H9 (cell line): ENCODE measurements around the gene VIT. TPM values are rescaled to one million over a fixed set of nuclear protein-coding genes. Genes with fewer than 3 reads are reported as not detected.

ENCODE experiments used
- DNase-seq: peaks from one replicate; pipeline ENCODE4 v3.0.0-alpha.2; 2017
- H2AFZ ChIP-seq: one replicate; pipeline ENCODE4 v1.6.1; 2013; ENCODE audit warnings: mild to moderate bottlenecking, low read length, control low read depth, moderate library complexity
- H2AK5ac ChIP-seq: 2 replicates; pipeline ENCODE4 v1.6.1; 2013; ENCODE audit warnings: low read length, control low read depth, mixed read lengths; ENCODE audit not compliant: insufficient read length
- H2BK120ac ChIP-seq: one replicate; pipeline ENCODE4 v1.6.1; 2013; ENCODE audit warnings: low read depth, mild to moderate bottlenecking, low read length, control low read depth, inconsistent platforms; ENCODE audit not compliant: poor library complexity, severe bottlenecking
- H2BK12ac ChIP-seq: 2 replicates; pipeline ENCODE4 v1.6.1; 2013; ENCODE audit warnings: low read length, control low read depth, mixed read lengths, low read depth; ENCODE audit not compliant: insufficient read length
- H2BK15ac ChIP-seq: 2 replicates; pipeline ENCODE4 v1.6.1; 2013; ENCODE audit warnings: low read depth, low read length, control low read depth
- H2BK20ac ChIP-seq: one replicate; pipeline ENCODE4 v1.6.1; 2013; ENCODE audit warnings: low read depth, mild to moderate bottlenecking, low read length, control low read depth, inconsistent platforms; ENCODE audit not compliant: poor library complexity, severe bottlenecking
- H2BK5ac ChIP-seq: 2 replicates; pipeline ENCODE4 v1.6.1; 2013; ENCODE audit warnings: low read length, control low read depth, mixed read lengths; ENCODE audit not compliant: insufficient read length
- H3K14ac ChIP-seq: 2 replicates; pipeline ENCODE4 v1.6.1; 2013; ENCODE audit warnings: low read length, control low read depth; ENCODE audit not compliant: insufficient read depth
- H3K18ac ChIP-seq: 2 replicates; pipeline ENCODE4 v1.6.1; 2013; ENCODE audit warnings: low read depth, mild to moderate bottlenecking, mixed read lengths, low read length, control low read depth; ENCODE audit not compliant: insufficient read length
- H3K23ac ChIP-seq: 2 replicates; pipeline ENCODE4 v1.6.1; 2013; ENCODE audit warnings: low read length, control low read depth, mixed read lengths, low read depth; ENCODE audit not compliant: insufficient read length
- H3K23me2 ChIP-seq: 2 replicates; pipeline ENCODE4 v1.6.1; 2013; ENCODE audit warnings: low read depth, mild to moderate bottlenecking, mixed read lengths, low read length, control low read depth; ENCODE audit not compliant: insufficient read length, poor library complexity, severe bottlenecking
- H3K27ac ChIP-seq: 2 replicates; pipeline ENCODE4 v1.5.1; 2013; ENCODE audit warnings: low read length, control low read depth, mixed read lengths, low read depth; ENCODE audit not compliant: insufficient read length
- H3K27me3 ChIP-seq: 2 replicates; pipeline ENCODE4 v1.6.1; 2013; ENCODE audit warnings: low read length, control low read depth, inconsistent platforms; ENCODE audit not compliant: insufficient read depth
- H3K4ac ChIP-seq: 2 replicates; pipeline ENCODE4 v1.6.1; 2013; ENCODE audit warnings: low read depth, mild to moderate bottlenecking, control low read depth, inconsistent platforms, low read length, moderate library complexity
- H3K4me1 ChIP-seq: 2 replicates; pipeline ENCODE4 v1.6.1; 2013; ENCODE audit warnings: low read length, control low read depth, inconsistent platforms; ENCODE audit not compliant: insufficient read depth
- H3K4me2 ChIP-seq: 2 replicates; pipeline ENCODE4 v1.6.1; 2013; ENCODE audit warnings: low read length, control low read depth, mixed read lengths; ENCODE audit not compliant: insufficient read length, insufficient read depth
- H3K56ac ChIP-seq: 2 replicates; pipeline ENCODE4 v1.6.1; 2013; ENCODE audit warnings: low read depth, mild to moderate bottlenecking, mixed read lengths, low read length, control low read depth; ENCODE audit not compliant: insufficient read length
- H3K79me1 ChIP-seq: 2 replicates; pipeline ENCODE4 v1.6.1; 2013; ENCODE audit warnings: low read depth, mild to moderate bottlenecking, moderate library complexity, low read length, control low read depth, inconsistent platforms; ENCODE audit not compliant: insufficient read depth, poor library complexity, severe bottlenecking
- H3K79me2 ChIP-seq: 2 replicates; pipeline ENCODE4 v1.6.1; 2013; ENCODE audit warnings: low read length, control low read depth, inconsistent platforms; ENCODE audit not compliant: insufficient read depth
- H3K9ac ChIP-seq: 2 replicates; pipeline ENCODE4 v1.6.1; 2013; ENCODE audit warnings: low read length, control low read depth, mixed read lengths; ENCODE audit not compliant: insufficient read length; ENCODE audit errors: extremely low read depth
- H3K9me3 ChIP-seq: one replicate; pipeline ENCODE4 v1.6.1; 2013; ENCODE audit warnings: low read depth, low read length, inconsistent platforms; ENCODE audit not compliant: control insufficient read depth
- H3T11ph ChIP-seq: one replicate; pipeline ENCODE4 v1.6.1; 2013; ENCODE audit warnings: mild to moderate bottlenecking, low read length, control low read depth, inconsistent platforms
- H4K20me1 ChIP-seq: one replicate; pipeline ENCODE4 v1.6.1; 2013; ENCODE audit not compliant: control insufficient read depth, insufficient read length, insufficient read depth
- H4K5ac ChIP-seq: 2 replicates; pipeline ENCODE4 v1.6.1; 2013; ENCODE audit warnings: low read depth, mild to moderate bottlenecking, mixed read lengths, low read length, control low read depth; ENCODE audit not compliant: insufficient read length
- H4K8ac ChIP-seq: replicated peaks from 2 replicates; pipeline ENCODE4 v1.6.1; 2013; ENCODE audit warnings: low read length, control low read depth, mixed read lengths, low read depth; ENCODE audit not compliant: insufficient read length
- H4K91ac ChIP-seq: 2 replicates; pipeline ENCODE4 v1.6.1; 2013; ENCODE audit warnings: low read depth, mild to moderate bottlenecking, moderate library complexity, mixed read lengths, low read length, control low read depth; ENCODE audit not compliant: insufficient read length
- H3K27ac Mint-ChIP-seq, 3 experiments: 2 replicates in 2 of 3; 3 replicates in 1 of 3; pipeline ENCODE4 v1.8.0; 2020 to 2021; ENCODE audit warnings: mixed read lengths in 3 of 3, mild to moderate bottlenecking in 1 of 3, moderate library complexity in 1 of 3
- H3K27me3 Mint-ChIP-seq: 2 replicates; pipeline ENCODE4 v1.8.0; 2021; ENCODE audit warnings: low read depth, mild to moderate bottlenecking, moderate library complexity, mixed read lengths
- H3K36me3 Mint-ChIP-seq, 3 experiments: 2 replicates in 2 of 3; 3 replicates in 1 of 3; pipeline ENCODE4 v1.8.0; 2020 to 2021; ENCODE audit warnings: low read depth in 3 of 3, mixed read lengths in 3 of 3; ENCODE audit not compliant: insufficient read depth in 1 of 3
- H3K4me1 Mint-ChIP-seq, 2 experiments: 2 replicates each; pipeline ENCODE4 v1.8.0; 2020; ENCODE audit warnings: mixed read lengths in 2 of 2
- H3K4me3 Mint-ChIP-seq, 2 experiments: 2 replicates in 1 of 2; 3 replicates in 1 of 2; pipeline ENCODE4 v1.8.0; 2020 to 2021; ENCODE audit warnings: mild to moderate bottlenecking in 2 of 2, mixed read lengths in 2 of 2, moderate library complexity in 1 of 2
- H3K9me3 Mint-ChIP-seq, 2 experiments: 2 replicates in 1 of 2; 3 replicates in 1 of 2; pipeline ENCODE4 v1.8.0; 2020; ENCODE audit warnings: mild to moderate bottlenecking in 2 of 2, mixed read lengths in 2 of 2, moderate library complexity in 1 of 2
- WGBS: extraction: QIAGEN DNeasy Blood & Tissue Kit; methylation state at CpG from one replicate; pipeline ENCODE4 v1.1.7; 2013; ENCODE audit warnings: missing lambda C conversion rate, low lambda C conversion rate, mixed read lengths; ENCODE audit not compliant: insufficient read length; ENCODE audit errors: extremely low coverage; 5-methylcytosine and 5-hydroxymethylcytosine counted together
- total RNA-seq: library from RNA; stranded (reverse); gene quantifications from 2 replicates; pipeline ENCODE4 v1.2.1, GENCODE V29; 2021
- TF ChIP-seq, protein P1 (sequence below): fragments of 200-600 bp; sonication (generic); conservative IDR thresholded peaks from 3 replicates; pipeline ENCODE4 v1.8.0; 2021; ENCODE audit warnings: antibody characterized with exemption, mild to moderate bottlenecking

Gene VIT
- total RNA-seq, 1 experiment from 2014 or later, result 0.15 TPM

DNA sequence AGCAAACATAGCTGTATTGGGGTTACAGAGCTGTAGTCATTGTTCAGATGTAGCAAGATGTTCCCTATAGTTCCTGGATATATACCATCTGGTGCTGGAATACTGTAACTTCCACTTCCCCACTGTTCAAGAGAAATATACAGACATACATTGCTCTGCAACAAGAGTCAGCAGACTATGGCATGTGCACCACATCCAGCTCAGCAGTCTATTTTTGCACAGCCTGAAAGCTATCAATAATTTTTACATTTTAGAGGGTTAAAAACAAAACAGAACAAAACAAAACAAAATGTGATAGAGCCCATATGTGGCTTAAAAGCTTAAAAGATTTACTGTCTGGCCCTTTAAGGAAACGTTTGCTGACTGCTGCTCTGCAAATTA is 31.8 kb upstream of the VIT start:
- Histone ChIP-seq H3K9ac (no peak overlapping the region), H3K23me2 (no peaks in the 10 kb centered on the region), H3K79me1 (no peaks in the 10 kb centered on the region), H3K9me3 (no peaks in the 10 kb centered on the region), H3K23ac (no peak overlapping the region), H2BK120ac (no peak overlapping the region), H3K18ac (no peak overlapping the region), H3K14ac (no peak overlapping the region), H3K4me2 (no peak overlapping the region), H3K4me1 (no peaks in the 10 kb centered on the region), H4K91ac (no peak overlapping the region), H3T11ph (no peak overlapping the region), H2BK12ac (no peak overlapping the region), H3K4ac (no peak overlapping the region), H2BK20ac (no peak overlapping the region), H4K8ac (no peak overlapping the region), H2BK15ac (no peak overlapping the region), H4K20me1 (no peaks in the 10 kb centered on the region), H4K5ac (no peak overlapping the region), H3K79me2 (no peaks in the 10 kb centered on the region), H3K27me3 (no peaks in the 10 kb centered on the region), H2AFZ (no peak overlapping the region), H3K56ac (no peak overlapping the region), H3K27ac (no peak overlapping the region), H2BK5ac (no peak overlapping the region), H2AK5ac (no peak overlapping the region)
- Mint-ChIP-seq H3K36me3 (no peaks in the 10 kb centered on the region), H3K27me3 (no peaks in the 10 kb centered on the region), H3K9me3 (peaks cover 2 to 3% of the 10 kb centered on the region in 2 experiments; a peak in 2 of 5 replicates), H3K4me3 (no peak overlapping the region), H3K27ac (no peak overlapping the region), H3K4me1 (peaks cover 11 to 13% of the 10 kb centered on the region in 2 experiments)
- TF ChIP-seq, protein P1, sequence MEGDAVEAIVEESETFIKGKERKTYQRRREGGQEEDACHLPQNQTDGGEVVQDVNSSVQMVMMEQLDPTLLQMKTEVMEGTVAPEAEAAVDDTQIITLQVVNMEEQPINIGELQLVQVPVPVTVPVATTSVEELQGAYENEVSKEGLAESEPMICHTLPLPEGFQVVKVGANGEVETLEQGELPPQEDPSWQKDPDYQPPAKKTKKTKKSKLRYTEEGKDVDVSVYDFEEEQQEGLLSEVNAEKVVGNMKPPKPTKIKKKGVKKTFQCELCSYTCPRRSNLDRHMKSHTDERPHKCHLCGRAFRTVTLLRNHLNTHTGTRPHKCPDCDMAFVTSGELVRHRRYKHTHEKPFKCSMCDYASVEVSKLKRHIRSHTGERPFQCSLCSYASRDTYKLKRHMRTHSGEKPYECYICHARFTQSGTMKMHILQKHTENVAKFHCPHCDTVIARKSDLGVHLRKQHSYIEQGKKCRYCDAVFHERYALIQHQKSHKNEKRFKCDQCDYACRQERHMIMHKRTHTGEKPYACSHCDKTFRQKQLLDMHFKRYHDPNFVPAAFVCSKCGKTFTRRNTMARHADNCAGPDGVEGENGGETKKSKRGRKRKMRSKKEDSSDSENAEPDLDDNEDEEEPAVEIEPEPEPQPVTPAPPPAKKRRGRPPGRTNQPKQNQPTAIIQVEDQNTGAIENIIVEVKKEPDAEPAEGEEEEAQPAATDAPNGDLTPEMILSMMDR, result no peak
- DNase-seq, result no peak
- no CpG with 5 or more reads among the region's 1 CpG for WGBS
